GM18909 (cell line): Measurements from ENCODE around the gene EZR.

Experiments
- ATAC-seq: cut with Tn5 transposase; IDR thresholded peaks from one replicate; pipeline ENCODE4 v1.9.1; 2021; ENCODE audit warnings: mild to moderate bottlenecking; ENCODE audit not compliant: unreplicated experiment, poor library complexity

EZR gene

DNA sequence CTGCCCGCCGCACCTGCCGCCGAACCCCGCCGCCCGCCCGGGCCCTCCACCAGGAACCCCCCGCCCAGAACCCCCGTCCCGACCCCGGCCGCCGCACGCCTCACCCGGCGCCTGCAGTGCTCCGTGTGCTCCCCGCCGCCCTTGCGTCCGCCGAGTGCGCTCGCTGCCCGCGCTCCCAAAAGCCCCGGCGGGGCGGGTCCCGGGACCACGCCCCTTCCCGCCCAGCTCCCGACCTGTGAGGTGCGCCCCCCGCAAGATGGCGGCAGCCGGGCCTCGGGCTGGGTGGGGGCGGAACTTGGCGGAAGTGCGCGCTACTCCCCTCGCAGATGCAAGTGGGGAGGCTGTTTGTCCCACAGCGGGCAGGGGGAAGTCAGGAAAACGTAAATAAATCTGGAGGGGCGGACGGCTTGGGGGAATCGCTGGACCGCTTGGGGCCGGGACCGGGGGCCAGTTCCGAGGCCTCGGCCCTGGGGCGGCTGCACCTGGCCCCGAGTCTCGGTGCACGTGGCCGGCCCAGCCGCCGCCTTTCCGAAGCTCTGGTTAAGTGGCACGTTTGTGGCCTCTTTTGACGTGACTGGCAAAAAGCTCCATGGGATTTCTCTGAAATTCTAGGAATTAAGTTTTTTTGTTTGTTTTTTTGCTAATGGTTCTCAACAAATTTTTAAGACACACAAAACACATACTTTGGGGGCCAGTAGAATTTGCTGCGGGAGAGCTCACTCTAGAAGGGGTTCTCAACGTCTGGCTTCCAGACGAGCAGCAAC lies at the start of gene EZR:
TSS of gene EZR (minus strand) at position 156 of the 764 bp plus-strand sequence. CDS start 1,275 bp downstream, outside the sequence.
- ATAC-seq = peak; percentile 57

DNA sequence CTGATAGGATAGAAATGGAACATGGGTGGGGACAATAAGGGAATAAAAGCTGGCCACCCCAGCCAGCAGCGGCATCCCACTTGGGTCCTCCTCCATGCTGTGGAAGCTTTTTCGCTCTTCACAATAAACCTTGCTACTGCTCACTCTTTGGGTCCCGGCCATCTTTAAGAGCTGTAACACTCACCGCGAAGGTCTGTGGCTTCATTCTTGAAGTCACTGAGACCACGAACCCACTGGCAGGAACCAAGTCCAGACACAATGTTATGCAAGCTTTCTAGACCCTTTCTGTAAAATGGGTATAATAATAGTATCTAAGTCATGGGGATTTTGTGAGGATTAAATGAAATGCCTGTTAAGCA lies 48.9 kb upstream of the EZR start:
- ATAC-seq = no peak

DNA sequence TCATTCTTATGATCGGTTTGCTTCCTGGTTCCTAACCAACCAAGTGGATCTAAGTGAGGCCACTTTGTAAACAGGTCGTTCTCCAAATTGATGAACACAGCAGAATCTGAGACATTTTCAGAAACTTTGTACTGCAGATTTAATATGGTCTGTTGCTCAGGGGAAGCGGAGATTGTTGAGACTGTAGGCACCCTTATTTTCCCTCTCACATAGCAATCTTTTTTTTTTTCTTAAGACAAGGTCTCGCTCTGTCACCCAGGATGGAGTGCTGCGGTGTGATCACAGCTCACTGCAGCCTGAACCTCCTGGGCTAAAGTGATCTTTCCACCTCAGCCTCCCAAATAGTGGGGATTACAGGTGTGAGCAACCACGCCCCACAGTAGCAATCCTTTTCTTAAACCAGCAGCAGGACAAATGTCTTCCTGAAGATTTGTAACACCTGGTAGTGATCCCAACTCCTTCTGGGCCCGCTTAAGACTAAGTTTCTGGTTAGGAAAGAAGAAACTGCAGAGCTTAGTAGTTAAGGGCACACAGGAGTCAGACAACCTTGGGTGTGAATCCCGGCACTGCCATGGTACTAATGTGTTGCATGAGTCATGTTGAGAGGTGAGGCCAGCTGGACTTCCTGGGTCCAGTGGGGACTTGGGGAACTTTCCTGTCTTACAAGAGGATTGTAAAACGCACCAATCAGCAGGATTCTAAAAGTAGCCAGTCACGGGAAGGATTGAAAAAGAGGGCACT lies 48.4 kb upstream of the EZR start:
- no peak for ATAC-seq

DNA sequence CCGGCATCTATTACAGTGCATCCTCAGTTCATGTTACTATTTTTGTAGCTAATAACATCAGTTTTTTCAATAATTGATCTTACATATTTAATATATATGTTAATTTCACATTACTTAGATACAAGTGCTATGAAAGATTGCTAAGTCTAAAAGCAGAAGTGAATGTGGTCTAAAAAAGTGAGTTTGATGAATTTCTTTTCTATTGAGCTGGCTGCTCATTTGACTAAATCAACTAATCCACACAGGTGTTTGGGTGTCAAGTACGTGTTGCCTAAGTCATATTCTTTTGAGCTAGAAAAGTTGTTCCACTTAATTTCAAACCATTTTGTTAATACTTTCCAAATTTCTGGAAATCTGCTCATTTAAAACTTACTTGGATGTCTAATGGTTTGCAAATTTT lies 46.6 kb upstream of the EZR start:
- no peak for ATAC-seq

DNA sequence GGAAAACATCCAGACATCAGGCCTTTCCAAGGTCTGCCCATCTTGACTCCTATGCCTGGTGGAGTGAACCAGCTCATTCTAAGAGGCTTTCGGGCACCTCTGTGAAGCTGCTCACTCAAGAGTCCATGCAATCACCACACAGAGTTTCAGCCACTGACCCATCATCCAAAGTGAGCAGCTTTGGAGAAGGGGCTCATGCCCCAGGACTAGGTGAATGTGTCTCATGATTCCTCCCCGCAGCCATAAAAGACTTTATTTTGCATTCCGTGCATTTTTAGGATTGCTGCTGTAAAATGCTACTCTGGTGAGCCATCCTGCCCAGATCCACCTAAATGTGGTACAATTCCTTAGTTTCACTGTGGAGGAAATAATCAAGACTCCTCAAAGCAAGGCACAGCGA lies 44.5 kb upstream of the EZR start:
- no peak for ATAC-seq

DNA sequence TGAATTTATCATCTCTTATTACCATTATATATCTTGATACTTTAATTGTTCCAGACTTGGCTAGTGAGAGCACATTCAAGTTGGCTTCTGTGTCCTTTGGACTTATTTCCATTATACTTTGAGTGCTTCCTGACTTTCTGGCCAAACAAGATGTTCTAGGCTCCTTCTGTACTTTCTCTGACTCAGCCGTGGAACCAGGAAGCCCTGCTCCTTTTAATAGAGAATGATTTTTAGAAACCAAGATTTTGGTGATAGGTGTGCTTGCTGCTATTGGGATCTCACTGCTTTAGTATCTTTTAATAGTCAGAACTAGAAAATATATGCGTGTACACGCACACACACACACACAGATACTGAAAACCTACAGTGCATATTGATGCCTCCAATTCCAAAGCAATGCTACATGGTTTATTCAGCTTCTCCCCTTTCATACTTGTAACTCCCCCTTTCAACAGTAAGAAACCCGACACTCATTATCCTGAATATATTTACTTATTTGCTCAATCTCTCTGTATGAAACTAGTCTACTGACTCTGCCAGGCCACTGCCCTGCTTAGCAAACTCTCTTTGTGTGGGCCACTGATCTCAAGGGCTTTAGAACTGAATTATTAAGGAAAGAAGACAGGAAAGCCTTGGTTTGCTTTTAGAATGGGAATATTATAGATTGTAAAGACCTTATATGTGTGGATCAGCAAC lies 42.7 kb upstream of the EZR start:
- no peak for ATAC-seq

DNA sequence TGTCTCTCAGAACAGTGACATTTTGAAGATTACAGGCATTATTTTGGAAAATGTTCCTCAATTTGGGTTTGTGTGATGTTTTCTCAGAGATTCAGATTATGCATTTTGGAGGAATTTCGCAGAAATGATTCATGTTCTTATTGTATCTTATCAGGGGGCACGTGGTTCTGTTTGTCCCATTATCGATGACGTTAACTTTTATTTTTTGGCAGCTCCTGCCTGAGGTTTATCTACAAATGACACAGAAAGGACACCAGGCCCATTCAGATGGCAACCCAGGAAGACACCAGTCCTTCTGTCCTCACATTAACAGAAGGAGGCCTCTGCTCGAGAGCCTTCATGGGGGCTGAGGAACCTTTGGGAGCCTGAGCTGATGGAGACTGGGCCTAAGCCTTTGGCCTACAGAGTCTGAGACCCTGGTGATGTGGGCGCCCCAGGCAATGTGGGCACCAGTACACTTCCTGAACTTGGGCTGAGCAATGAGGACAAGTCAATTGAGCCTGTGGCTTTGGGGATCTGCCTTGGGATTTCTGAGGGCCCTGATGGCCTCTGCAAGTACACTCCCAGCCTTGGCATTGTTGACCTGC lies 41.2 kb upstream of the EZR start:
- no peak for ATAC-seq

DNA sequence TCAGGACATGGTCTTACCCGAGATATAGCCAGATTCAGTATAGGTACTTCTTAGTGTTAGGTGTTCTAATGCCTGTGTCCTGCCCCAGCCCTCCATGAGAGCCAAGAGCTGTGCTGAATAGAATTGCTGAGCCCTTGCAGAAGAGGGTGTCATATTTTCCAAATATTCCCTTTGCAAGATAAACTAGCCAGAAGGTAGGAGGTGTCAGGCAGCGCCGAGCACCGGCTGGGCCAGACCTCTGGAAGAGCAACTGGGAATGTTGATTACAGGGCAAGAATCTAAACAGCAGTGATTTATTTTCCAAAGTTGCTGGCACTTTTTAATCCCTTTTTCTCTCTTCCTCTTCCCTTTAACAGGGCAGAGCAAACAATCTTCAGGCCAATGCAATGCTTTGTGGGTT lies 37.1 kb upstream of the EZR start:
- no peak for ATAC-seq

DNA sequence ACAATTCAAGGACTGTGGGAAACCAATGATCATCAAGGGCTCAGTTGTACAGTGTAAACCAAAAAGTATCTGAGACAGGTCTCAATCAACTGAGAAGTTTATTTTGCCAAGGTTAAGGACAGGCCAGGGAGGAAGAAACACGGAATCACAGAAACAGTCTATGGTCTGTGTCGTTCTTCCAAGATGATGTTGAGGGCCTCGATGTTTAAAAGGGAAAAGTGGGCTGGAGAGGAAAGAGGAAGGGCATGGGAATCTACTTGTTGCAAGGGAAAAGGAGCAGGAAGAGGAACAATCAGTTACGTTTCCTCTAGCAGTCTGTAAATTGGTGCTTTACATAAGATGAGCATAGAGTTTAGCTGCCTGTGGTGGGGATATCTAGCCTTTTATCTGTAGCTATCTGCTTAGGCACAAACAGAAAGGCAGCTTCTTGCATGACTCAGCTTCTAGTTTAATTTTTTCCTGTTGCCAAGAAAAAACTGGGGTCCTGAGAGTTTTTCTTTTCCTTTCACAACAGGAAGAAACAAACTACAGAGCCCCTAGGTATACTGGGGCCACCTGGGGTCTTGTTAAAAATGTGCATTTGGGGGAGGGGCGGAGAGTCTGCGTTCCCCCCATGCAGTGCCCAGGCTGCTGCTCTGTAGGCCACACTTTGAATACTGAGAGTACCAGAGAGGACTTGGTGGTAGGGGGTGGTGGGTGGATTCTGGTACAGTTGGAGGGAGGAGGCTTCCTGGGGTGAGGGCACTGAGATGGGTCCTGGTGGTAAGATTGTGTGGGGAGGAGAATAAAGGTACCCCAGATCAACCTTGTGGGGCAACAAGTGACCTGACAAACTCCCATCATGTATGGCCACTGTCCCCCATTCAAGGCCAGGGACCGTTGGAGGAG lies 35.3 kb upstream of the EZR start:
- ATAC-seq = no peak

DNA sequence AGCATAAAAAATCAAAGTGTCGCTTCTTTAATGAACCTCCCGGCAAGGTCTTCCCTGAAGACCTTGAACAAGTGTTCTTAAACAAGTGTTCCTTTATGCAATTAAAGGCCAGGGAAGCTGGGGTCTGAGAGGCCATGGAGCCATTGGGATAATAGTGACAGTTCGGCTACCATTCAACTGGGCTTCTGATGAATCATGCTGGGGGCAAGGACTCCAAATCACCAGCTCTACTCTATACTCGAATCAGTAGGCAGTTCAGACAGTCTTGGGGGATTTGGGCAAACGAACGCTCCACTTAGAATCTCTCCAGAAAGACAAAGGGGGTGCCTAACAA lies 34.7 kb upstream of the EZR start:
- no peak for ATAC-seq

DNA sequence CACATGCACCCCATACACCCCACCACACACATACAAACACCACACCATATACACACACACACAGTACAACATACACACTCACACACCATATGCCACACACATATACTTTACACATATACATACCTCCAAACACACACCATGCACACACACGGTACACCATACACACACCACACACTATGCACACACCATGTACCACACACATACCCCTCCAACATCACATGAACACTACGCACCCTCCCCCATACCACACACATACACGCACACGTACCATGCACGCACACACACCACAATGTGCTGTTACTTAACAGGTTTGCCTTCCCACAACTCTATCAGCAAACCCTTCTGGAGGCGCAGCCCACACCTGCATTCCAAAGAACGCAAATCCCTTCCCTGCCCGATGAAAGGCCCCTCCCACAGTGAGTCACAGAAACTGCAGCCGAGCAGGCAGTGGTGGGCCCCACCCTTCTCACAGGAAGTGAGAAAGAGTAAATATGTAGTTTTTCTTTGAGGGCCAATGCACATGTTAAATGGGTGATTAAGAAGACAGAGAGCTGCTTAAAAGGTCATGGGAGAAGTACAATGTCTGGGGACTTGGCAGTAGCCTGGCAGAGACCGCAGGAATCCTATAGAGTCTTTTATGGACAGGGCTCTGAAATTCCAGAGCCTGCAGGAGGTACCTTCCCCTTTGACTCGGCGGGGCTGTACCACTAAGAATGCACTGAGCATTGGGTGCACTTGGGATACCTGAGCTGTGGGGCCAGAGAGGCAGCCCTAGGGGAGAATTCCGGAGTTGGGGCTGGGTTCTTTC lies 34.1 kb upstream of the EZR start:
- peak; percentile 93 for ATAC-seq

DNA sequence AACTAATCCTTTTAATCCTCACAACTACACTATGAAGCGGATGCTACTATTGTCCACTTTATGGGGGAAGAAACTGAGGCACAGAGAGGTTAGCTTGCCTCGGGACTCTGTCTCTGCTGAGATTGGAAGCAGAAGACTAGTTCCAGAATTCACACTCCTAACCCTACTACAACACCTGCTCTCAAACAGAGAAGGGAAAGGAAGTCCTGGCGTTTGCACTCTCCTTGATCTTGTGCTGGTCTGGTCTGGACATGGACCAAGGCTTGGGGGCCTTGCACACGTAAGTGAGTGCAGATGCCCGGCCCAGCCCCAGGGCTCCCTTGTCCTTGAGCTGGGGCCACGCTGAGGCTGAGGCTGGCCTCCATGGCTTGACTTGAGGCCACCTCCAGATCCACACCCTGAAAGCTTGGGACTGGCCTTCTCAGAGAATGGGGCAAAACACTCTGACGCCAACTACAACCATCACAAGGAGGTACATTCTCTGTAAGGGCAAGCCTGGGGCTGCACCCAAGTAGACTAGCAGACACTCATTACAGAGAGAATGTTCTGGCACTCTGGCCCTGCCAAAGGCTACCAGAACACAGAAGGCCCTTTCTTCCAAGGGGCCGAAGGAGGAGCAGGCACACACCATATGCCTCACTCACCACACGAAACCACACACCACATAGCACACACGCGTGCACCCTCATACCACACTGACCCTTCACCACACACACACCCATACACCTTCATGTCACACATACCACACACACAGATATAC lies 33.3 kb upstream of the EZR start:
- ATAC-seq = no peak

DNA sequence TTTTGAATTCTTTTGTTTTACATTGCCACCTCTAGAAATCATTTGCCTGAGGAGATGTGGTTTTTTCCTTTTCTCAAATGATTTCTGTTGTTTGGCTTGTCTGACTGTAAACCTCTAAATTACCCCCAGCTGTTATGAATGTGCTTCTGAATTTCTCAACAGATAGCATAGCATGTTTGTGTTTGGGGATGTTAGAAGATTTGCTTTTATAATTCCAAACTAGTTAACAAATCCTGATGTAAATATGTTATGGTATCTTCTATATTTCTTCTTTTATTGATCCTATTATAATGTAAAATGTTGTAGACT lies 31.6 kb upstream of the EZR start:
- no peak for ATAC-seq

DNA sequence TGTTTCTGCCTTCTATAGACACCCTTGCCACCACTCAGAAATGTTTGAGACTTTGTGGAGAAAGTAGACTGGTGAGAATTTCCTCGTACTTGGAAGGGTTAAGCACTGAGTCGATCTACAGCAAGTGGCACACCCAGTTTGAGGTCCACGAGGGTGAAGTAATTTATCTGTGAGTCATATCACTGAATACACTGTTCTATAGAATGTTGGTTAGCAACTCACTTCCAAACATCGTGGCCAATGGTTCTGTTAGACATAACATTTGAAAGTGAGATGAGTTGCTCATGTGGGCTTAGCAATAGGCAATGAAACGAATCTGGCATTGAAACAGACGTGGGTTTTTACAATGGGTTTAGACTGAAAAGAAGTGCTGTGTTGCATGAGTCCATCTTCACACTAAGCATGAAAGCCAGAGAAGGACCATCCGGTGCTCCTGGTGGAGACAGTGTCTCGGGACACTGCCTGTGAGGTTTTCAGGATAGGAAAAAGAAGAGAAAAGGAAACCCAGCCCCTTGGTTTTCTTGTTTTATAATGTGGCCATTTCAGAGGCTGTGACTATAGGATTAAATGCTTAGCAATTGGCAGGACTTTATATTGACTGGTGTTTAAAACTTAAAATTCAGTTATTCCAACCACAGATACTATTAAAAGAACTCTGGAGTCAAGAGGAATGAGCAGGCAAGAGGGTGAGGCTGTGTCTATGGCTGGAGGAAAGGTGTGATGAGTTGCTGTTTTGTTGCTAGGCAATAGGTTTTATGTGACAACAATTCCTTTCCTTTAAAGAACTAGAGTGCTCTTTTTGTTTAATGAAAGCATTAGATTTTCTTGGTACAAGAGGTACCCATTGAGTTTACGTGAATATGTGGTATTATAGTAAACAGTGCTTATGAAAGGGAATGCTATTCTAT lies 31.0 kb upstream of the EZR start:
- ATAC-seq = no peak

DNA sequence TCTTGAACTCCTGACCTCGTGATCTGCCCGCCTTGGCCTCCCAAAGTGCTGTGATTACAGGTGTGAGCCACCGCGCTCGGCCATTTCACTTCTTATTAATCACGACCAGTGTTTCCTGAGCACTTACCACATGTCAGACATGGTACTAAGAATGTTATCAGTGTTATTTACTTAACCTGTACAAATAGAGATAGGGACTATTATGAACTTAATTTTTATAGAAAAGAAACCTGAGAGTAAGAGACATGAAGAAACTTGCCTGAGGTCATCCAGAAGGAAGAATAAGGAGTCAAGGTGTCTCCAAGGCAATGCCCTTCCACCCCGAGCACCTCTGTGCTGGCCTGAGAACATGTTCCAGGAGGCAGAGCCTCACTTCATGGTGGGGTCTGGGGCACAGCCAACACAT lies 29.3 kb upstream of the EZR start:
- no peak for ATAC-seq

DNA sequence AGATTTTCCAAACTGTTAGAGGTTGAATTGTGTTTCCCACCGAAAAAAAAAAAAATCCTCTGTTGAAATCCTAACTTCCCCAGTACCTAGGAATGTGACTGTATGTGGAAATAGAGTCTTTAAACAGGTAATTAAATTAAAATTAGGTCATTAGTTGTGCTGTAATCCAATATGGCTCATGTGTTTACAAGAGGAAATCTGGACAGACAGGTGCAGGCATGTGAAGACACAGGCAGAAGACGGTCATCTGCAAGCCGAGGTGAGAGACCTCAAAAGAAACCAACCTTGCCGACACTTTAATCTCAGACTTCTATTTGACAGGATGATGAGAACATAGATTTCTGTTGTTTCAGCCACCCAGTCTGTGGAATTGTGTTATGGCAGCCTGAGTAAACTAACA lies 28.6 kb upstream of the EZR start:
- no peak for ATAC-seq

DNA sequence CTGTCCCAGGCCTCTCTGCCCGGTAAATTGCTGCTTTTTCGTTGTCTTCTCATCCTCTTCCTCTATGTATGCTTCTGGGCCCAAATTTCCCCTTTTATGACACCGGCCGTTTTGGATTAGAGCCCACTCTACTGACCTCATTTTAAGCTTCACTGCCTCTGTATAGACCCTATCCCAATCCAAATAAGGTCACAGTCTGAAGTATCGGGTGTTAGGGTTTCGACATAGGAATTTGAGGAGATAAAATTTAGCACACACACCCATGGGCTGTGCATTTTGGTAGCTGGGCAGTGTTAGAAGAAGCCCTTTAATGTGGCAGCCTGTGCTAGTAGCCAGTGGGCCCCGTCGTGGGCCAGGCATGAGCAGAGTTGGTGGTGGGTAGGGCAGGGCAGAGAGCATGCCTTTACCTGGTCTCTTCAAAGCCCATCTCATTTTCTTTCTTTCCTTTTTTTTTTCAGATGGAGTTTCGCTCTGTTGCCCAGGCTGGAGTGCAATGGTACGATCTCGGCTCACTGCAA lies 27.9 kb upstream of the EZR start:
- ATAC-seq = no peak
